Measurements from ENCODE around the gene MICB.

MICB gene

GRCh38 chr6:31464252-31465184 is 33.4 kb upstream of the MICB start:
- H2BK12ac ChIP-seq (ENCODE audit: low read length): no peak overlapping the region
- WGBS (ENCODE audit: extremely low coverage, insufficient coverage, insufficient read length): no CpG with 5 or more reads among the region's 7 CpGs
- H2BK120ac ChIP-seq (ENCODE audit: insufficient read depth, low read length, poor library complexity): no peak overlapping the region

GRCh38 chr6:31465185-31465536 is 32.8 kb upstream of the MICB start:
- Histone ChIP-seq H2BK120ac (ENCODE audit: insufficient read depth, low read length, poor library complexity) (no peak overlapping the region), H3K4me2 (ENCODE audit: low read length) (no peak overlapping the region), H4K12ac (ENCODE audit: low read depth, low read length) (no peak overlapping the region), H2BK5ac (ENCODE audit: low read depth, low read length, poor library complexity) (no peak overlapping the region), H2AK5ac (ENCODE audit: low read length) (no peak overlapping the region), H3K27ac (ENCODE audit: low read depth, low read length) (no peak overlapping the region), H3K23ac (ENCODE audit: low read length) (no peak overlapping the region), H3K4me3 (ENCODE audit: low read depth, low read length) (no peak overlapping the region), H3K9me3 (ENCODE audit: insufficient read depth, low read depth, low read length) (peaks cover 2% of the 10 kb centered on the region), H3K27me3 (ENCODE audit: insufficient read depth, low read length) (no peaks in the 10 kb centered on the region), H2BK12ac (ENCODE audit: low read length) (no peak overlapping the region), H3K4me1 (ENCODE audit: control insufficient read depth in 1 of 2, insufficient read depth in 2 of 2, low read length in 2 of 2) (peaks cover 3 to 5% of the 10 kb centered on the region in 2 experiments), H3K79me2 (ENCODE audit: control insufficient read depth, insufficient read depth, low read length, poor library complexity) (no peaks in the 10 kb centered on the region), H4K91ac (ENCODE audit: low read depth, low read length) (no peak overlapping the region), H2AFZ (ENCODE audit: insufficient read depth, low read length, poor library complexity) (no peak overlapping the region), H3K9ac (ENCODE audit: low read length) (no peak overlapping the region), H3K18ac (ENCODE audit: low read length) (no peak overlapping the region), H3K14ac (ENCODE audit: low read length) (no peak overlapping the region), H4K8ac (ENCODE audit: low read depth, low read length) (no peak overlapping the region), H3K79me1 (ENCODE audit: low read length) (no peaks in the 10 kb centered on the region), H3K36me3 (ENCODE audit: control insufficient read depth in 1 of 2, insufficient read depth in 2 of 2, low read length in 2 of 2) (no peaks in the 10 kb centered on the region), H3K4ac (ENCODE audit: low read depth, low read length) (no peak overlapping the region)
- no CpG with 5 or more reads among the region's 1 CpG for WGBS (ENCODE audit: extremely low coverage, insufficient coverage, insufficient read length)
- DNase-seq: no peak

More at GRCh38 chr6:31464252-31465184, 33.4 kb upstream of the MICB start:
- H3K18ac ChIP-seq (ENCODE audit: low read length): no peak overlapping the region
- H4K8ac ChIP-seq (ENCODE audit: low read depth, low read length): no peak overlapping the region
- H3K4me2 ChIP-seq (ENCODE audit: low read length): no peak overlapping the region
- H3K79me1 ChIP-seq (ENCODE audit: low read length): no peaks in the 10 kb centered on the region
- no peak overlapping the region for H2BK5ac ChIP-seq (ENCODE audit: low read depth, low read length, poor library complexity)
- no peak overlapping the region for H3K4me3 ChIP-seq (ENCODE audit: low read depth, low read length)
- H4K91ac ChIP-seq (ENCODE audit: low read depth, low read length): no peak overlapping the region
- H4K12ac ChIP-seq (ENCODE audit: low read depth, low read length): no peak overlapping the region
- no peaks in the 10 kb centered on the region for H3K36me3 ChIP-seq (ENCODE audit: control insufficient read depth in 1 of 2, insufficient read depth in 2 of 2, low read length in 2 of 2)
- H3K27ac ChIP-seq (ENCODE audit: low read depth, low read length): no peak overlapping the region
- no peak overlapping the region for H2AK5ac ChIP-seq (ENCODE audit: low read length)
- H3K4ac ChIP-seq (ENCODE audit: low read depth, low read length): no peak overlapping the region
- H3K14ac ChIP-seq (ENCODE audit: low read length): no peak overlapping the region
- H3K9ac ChIP-seq (ENCODE audit: low read length): no peak overlapping the region
- no peak for DNase-seq
- no peak overlapping the region for H2AFZ ChIP-seq (ENCODE audit: insufficient read depth, low read length, poor library complexity)
- H3K79me2 ChIP-seq (ENCODE audit: control insufficient read depth, insufficient read depth, low read length, poor library complexity): no peaks in the 10 kb centered on the region
- peaks cover 2% of the 10 kb centered on the region for H3K9me3 ChIP-seq (ENCODE audit: insufficient read depth, low read depth, low read length)
- no peaks in the 10 kb centered on the region for H3K27me3 ChIP-seq (ENCODE audit: insufficient read depth, low read length)
- peaks cover 3 to 5% of the 10 kb centered on the region in 2 experiments for H3K4me1 ChIP-seq (ENCODE audit: control insufficient read depth in 1 of 2, insufficient read depth in 2 of 2, low read length in 2 of 2)
- H3K23ac ChIP-seq (ENCODE audit: low read length): no peak overlapping the region

GRCh38 chr6:31465718-31466117 is 32.2 kb upstream of the MICB start:
- Histone ChIP-seq H3K4me1 (ENCODE audit: control insufficient read depth in 1 of 2, insufficient read depth in 2 of 2, low read length in 2 of 2) (peaks cover 3 to 5% of the 10 kb centered on the region in 2 experiments), H3K4me2 (ENCODE audit: low read length) (no peak overlapping the region), H3K27me3 (ENCODE audit: insufficient read depth, low read length) (no peaks in the 10 kb centered on the region), H2BK120ac (ENCODE audit: insufficient read depth, low read length, poor library complexity) (no peak overlapping the region), H3K9me3 (ENCODE audit: insufficient read depth, low read depth, low read length) (peaks cover 2% of the 10 kb centered on the region), H3K23ac (ENCODE audit: low read length) (no peak overlapping the region), H3K36me3 (ENCODE audit: control insufficient read depth in 1 of 2, insufficient read depth in 2 of 2, low read length in 2 of 2) (no peaks in the 10 kb centered on the region), H3K18ac (ENCODE audit: low read length) (no peak overlapping the region), H2AK5ac (ENCODE audit: low read length) (no peak overlapping the region), H3K14ac (ENCODE audit: low read length) (no peak overlapping the region), H3K9ac (ENCODE audit: low read length) (no peak overlapping the region), H3K79me1 (ENCODE audit: low read length) (no peaks in the 10 kb centered on the region), H2BK5ac (ENCODE audit: low read depth, low read length, poor library complexity) (no peak overlapping the region), H4K12ac (ENCODE audit: low read depth, low read length) (no peak overlapping the region), H3K27ac (ENCODE audit: low read depth, low read length) (no peak overlapping the region), H3K79me2 (ENCODE audit: control insufficient read depth, insufficient read depth, low read length, poor library complexity) (no peaks in the 10 kb centered on the region), H4K91ac (ENCODE audit: low read depth, low read length) (no peak overlapping the region), H4K8ac (ENCODE audit: low read depth, low read length) (no peak overlapping the region), H2AFZ (ENCODE audit: insufficient read depth, low read length, poor library complexity) (no peak overlapping the region), H3K4me3 (ENCODE audit: low read depth, low read length) (no peak overlapping the region), H2BK12ac (ENCODE audit: low read length) (no peak overlapping the region), H3K4ac (ENCODE audit: low read depth, low read length) (no peak overlapping the region)
- DNase-seq: no peak
- WGBS (ENCODE audit: extremely low coverage, insufficient coverage, insufficient read length): no CpG with 5 or more reads among the region's 5 CpGs

GRCh38 chr6:31466466-31466865 is 31.5 kb upstream of the MICB start:
- Histone ChIP-seq H3K27ac (ENCODE audit: low read depth, low read length) (no peak overlapping the region), H2BK120ac (ENCODE audit: insufficient read depth, low read length, poor library complexity) (no peak overlapping the region), H3K9me3 (ENCODE audit: insufficient read depth, low read depth, low read length) (peaks cover 2% of the 10 kb centered on the region), H4K8ac (ENCODE audit: low read depth, low read length) (no peak overlapping the region), H3K36me3 (ENCODE audit: control insufficient read depth in 1 of 2, insufficient read depth in 2 of 2, low read length in 2 of 2) (no peaks in the 10 kb centered on the region), H3K23ac (ENCODE audit: low read length) (no peak overlapping the region), H2BK12ac (ENCODE audit: low read length) (no peak overlapping the region), H2AFZ (ENCODE audit: insufficient read depth, low read length, poor library complexity) (no peak overlapping the region), H2AK5ac (ENCODE audit: low read length) (no peak overlapping the region), H3K4ac (ENCODE audit: low read depth, low read length) (no peak overlapping the region), H3K79me1 (ENCODE audit: low read length) (no peaks in the 10 kb centered on the region), H4K12ac (ENCODE audit: low read depth, low read length) (no peak overlapping the region), H3K27me3 (ENCODE audit: insufficient read depth, low read length) (no peaks in the 10 kb centered on the region), H3K79me2 (ENCODE audit: control insufficient read depth, insufficient read depth, low read length, poor library complexity) (no peaks in the 10 kb centered on the region), H3K4me1 (ENCODE audit: control insufficient read depth in 1 of 2, insufficient read depth in 2 of 2, low read length in 2 of 2) (peaks cover 3 to 5% of the 10 kb centered on the region in 2 experiments), H2BK5ac (ENCODE audit: low read depth, low read length, poor library complexity) (no peak overlapping the region), H3K4me3 (ENCODE audit: low read depth, low read length) (no peak overlapping the region), H3K14ac (ENCODE audit: low read length) (no peak overlapping the region), H3K18ac (ENCODE audit: low read length) (no peak overlapping the region), H3K4me2 (ENCODE audit: low read length) (no peak overlapping the region), H3K9ac (ENCODE audit: low read length) (no peak overlapping the region), H4K91ac (ENCODE audit: low read depth, low read length) (no peak overlapping the region)
- no peak for DNase-seq
- no CpG with 5 or more reads among the region's 4 CpGs for WGBS (ENCODE audit: extremely low coverage, insufficient coverage, insufficient read length)

Measured in trophoblast cell (in vitro differentiated cells and primary cell).